Right lobe of liver (tissue), 4 donors: ENCODE data around the gene ARF3.

Experiments
- POLR2A ChIP-seq: fragments of 450-650 bp; IDR thresholded peaks from one replicate; pipeline ENCODE4 v1.6.1; 2017; ENCODE audit warnings: antibody characterized with exemption, mild to moderate bottlenecking
- TF ChIP-seq, protein P1 (sequence below), 4 donors: fragments of 200-600 bp in 3 of 4; fragments of 450-650 bp in 1 of 4; IDR thresholded peaks; one replicate each; pipeline versions ENCODE4 v1.5.1 to v1.8.0; 2016 to 2022; ENCODE audit warnings: antibody characterized with exemption in 4 of 4, mild to moderate bottlenecking in 2 of 4
- donor health status: DM: no; HTN: no; CAD: no.
- donor health status: DM: no; HTN: no; CAD: no.
- donor health status: DM: no; HTN: yes; CAD: no.

DNA sequence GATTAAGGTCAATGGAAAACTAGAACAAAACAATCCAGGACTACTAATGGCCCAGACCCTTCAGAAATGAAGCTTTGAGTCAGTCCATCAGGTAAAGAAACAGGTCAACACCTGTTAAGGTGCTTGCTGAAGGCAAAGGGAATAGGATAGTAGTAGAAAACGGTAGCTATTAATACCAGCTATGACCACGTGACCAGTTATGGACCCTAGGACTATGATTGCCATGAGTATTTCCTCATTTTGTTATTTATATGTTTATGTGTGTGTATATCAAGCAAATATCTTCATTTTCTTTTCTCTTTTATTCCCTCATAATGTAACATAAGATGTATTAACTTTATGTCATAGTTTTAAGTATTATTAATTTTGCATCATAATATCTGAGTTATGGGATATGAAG lies 57.6 kb downstream of the ARF3 start:
- TF ChIP-seq POLR2A, result no peak
- TF ChIP-seq, protein P1, sequence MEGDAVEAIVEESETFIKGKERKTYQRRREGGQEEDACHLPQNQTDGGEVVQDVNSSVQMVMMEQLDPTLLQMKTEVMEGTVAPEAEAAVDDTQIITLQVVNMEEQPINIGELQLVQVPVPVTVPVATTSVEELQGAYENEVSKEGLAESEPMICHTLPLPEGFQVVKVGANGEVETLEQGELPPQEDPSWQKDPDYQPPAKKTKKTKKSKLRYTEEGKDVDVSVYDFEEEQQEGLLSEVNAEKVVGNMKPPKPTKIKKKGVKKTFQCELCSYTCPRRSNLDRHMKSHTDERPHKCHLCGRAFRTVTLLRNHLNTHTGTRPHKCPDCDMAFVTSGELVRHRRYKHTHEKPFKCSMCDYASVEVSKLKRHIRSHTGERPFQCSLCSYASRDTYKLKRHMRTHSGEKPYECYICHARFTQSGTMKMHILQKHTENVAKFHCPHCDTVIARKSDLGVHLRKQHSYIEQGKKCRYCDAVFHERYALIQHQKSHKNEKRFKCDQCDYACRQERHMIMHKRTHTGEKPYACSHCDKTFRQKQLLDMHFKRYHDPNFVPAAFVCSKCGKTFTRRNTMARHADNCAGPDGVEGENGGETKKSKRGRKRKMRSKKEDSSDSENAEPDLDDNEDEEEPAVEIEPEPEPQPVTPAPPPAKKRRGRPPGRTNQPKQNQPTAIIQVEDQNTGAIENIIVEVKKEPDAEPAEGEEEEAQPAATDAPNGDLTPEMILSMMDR (IDR thresholded peaks at IDR 0.05), result no peak
